Activated CD4-positive, CD25-positive, alpha-beta regulatory T cell treated with anti-CD3 and anti-CD28 coated beads, Interleukin-2, amount 50 U/mL, for 16 hours (primary cell): ENCODE measurements around the gene LGMN.
"Not testable (repeated sequence)": the region's sequence is repeated elsewhere in the genome, so short reads cannot be mapped to it uniquely, and the experiment has no call there.

ENCODE experiments used
- DNase-seq: peaks from one replicate; pipeline ENCODE4 v3.0.0-alpha.2; 2020; ENCODE audit warnings: low read depth, low spot score

LGMN gene

DNA sequence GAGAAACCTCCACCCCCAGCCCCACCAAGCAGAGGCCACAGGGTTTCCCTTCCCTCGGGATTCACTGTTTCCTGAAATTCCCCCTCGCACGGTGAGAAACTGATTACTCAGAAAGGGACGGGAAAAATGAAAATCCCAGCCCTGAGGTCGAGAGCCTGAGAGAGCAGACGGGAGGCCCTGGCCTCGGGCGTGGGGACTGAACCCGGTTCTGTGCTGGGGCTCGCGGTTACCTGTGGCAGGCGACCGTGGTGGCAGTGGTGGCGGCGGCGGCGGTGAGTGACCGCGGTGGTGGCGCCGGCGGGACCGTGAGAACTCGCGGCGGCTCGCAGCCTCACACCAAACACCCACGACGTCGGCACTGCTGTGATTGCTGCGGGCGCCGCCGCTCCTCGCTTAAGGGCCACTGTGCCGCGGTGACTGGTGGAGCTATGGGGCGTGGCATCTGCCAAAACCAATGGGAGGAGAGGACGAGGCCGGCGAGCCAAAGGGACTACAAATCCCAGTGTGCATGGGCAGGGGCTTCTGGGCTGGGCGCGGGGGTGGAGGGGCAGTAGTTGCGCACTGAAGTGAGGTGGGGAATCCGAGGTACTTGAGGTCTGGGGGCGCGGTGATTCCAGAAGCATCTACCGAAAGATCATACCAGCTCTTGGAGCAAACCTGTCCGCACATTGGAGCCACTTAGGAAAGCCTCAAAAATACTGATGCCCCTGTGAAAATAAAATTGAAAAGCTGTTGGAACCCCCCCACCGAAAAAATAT lies at the start of gene LGMN:
LGMN (minus strand) TSS at position 369 of the 758 bp plus-strand sequence. CDS start 15,841 bp downstream, outside the sequence.
- DNase-seq: peak; percentile 66

DNA sequence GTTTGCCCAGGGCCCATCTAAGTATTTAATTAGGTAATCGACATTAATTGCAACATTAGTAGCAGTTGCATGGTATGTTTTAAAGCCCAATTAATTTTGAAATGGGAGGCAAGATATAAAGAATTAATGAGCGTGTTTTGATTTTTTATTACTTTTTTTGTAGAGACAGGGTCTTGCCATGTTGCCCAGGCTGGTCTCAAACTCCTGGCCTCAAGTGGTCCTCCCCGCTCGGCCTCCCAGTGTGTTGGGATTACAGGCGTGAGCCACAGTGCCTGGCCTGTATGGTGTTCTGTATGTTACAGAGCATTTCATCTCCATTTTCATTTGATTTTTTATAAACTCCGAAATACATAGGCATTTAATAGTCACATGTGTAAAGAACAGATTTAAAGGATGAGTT lies 46.5 kb upstream of the LGMN start:
- no peak for DNase-seq

DNA sequence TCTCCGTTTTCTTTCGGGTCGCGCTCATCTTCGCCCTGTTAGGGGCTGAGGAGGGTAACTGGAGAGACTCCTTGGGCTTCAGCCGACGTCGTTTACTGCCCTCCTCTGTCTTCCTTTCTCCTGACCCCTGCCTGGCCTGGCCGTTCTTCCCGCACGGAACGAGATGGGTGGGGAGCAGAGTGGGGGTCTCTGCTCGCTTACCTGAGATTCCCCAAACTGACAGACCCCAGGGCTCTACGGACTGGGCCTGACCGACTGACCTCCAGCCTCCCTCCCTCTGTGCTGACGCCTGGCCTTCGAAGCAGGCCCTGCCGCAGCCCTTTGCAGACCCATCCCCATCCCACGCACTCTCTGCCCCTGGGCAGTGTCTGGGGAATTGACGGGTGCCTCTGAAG lies 46.1 kb upstream of the LGMN start:
- no peak for DNase-seq

DNA sequence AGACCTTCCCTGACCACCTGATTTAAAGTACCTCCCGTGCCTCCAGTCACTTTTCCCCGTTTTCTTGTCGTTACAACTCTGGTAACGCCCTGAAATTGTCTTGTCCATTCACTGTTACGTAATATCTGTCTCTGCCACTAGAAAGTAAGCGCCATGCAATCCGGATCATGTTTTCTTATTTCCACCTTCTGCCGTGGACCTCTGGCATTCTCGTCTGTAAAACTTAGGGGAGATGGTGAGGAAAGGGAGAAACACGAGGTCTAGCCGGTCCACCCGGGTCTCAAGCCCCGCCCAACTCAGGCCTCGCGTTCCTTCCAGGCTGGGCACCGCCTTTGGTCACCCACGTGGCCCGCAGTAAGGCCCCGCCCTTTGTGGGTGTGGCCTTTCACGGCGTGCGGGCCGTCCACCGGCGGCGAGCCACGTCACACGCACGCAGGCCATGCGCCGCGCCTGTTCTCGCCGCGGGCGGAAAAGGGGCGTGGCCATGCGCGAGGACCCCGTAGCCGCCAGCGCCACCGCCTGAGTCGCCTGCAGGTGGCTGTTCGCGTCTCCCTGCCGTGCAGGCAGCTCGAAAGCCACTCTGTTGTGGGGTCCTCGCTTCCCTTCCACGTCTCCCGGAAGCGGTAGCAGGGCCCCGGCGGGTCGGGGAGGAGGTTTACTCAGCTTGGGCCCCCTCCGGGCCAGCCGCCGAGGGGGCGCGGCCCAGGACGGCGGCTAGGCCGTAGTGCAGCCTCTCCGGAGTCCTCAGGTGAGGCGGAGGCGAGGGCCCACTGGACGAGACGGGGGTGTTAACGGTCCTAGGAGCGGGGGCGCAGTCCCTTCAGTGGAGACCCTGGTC lies 45.5 kb upstream of the LGMN start, which contains the start of gene GOLGA5:
GOLGA5 (plus strand) TSS at position 597 of the 838 bp plus-strand sequence. CDS start 3,133 bp downstream, outside the sequence.
- DNase-seq: peak; percentile 93

DNA sequence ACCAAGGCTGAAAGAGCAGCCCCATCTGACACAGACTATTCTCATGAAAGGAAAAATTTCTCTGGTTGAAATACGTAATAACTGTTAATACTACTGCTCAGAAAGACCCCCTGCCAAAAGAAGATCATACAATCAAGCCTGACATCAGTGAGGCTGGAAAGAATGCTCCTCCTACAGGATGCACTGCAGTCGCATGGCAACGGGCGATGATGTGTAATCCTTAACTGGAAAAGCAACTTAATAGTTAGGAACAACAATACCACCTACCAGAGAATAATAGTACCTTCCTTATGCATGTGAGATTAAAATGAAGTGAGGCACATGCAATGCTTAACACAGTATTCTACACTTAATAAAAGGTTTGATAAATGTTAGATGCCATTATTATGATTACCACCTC lies 44.5 kb upstream of the LGMN start:
- DNase-seq: no peak

DNA sequence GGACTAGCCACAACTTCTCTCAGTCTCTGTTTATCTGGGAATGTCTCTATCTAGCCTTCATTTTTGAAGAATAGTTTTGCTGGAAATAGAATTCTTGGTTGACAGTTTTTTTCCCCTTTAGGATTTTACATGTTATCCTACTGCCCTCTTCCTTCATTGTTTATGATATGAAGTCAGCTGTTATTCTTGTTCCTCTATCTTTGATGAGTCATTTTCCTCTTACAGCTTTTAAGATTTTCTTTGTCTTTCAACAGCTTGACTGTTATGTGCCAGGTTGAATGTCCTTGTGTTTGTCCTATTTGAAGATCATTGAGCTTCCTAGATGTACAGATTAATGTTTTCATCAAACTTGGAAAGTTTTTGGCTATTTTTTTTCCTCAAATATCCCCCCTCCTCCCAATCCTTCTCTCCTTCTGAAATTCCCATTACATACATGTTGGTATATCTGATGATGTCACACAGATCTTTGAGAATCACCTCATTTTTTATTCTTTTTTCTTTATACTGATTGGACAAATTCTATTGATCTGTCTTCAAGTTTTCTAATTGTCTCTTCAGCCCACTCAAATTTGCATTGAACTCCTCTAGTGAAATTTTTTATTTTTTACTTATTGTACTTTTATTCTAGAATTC lies 41.1 kb upstream of the LGMN start:
- DNase-seq: no peak

DNA sequence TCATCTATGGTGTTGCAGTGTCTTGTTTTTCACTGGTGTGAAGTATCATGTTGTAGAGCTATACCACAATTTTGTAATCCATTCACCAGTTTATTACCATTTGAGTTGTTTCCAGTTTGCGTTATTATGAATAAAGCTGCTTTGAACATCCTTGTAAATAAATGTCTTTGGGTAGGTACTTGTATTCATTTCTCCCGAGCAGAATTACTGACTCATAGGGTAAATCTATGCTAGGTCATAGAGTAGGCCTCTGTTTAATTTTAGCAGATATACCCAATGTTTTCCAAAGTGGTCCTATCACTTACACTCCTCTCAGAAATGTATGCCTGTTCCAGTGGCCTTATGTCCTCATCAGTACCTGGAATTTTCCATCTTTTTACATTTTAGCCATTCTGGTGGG lies 39.1 kb upstream of the LGMN start:
- no peak for DNase-seq

DNA sequence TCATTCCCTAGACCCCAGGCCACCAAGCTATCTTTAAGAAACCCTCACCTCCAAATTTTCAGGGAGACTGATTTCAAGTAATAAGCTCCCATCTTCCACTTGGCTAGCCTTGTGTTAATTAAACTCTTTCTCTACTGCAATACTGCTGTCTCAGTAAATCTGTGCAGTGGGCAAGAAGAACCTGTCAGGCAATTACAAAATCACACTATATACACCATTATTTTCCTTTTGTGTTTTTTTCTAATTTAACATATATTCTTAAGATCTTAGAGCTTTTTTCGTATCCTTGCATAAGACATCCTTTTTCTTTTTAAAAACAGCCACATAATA lies 38.0 kb upstream of the LGMN start:
- DNase-seq: no peak

DNA sequence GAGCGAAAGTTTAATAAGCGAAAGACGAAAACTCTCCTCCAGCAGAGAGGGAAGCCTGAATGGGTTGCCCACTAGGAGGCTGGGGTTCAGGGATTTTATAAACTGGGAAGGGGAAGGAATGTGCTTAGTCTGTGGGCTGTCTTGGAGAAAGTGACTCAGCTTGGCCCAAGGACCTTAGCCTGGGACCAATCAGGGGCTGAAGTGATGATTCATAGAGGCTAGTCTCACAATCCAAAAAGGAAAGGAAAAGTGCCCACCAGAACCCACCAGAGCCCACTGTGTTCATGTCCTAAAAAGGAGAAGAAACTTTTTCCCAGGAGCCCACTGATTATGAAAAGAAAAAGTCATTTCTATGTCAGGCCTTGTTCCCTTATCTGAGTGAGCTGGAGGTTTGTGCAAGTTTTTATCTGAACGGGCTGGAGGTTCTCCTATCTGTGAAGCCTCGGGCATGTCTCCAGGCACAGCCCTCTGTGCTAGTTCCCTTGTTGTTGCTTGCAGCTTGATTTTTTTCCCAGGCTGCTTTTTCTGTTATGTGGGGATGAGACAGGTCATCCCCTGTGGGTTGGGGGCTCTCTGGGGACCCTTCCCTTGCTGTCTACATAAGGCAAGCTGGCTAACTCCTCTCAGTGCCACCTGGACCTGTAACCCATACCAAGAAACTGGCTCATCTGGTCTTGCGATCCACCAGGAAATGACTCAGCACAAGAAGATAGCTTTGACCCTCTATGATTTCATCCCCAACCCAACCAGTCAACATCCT lies 37.4 kb upstream of the LGMN start:
- no peak for DNase-seq

DNA sequence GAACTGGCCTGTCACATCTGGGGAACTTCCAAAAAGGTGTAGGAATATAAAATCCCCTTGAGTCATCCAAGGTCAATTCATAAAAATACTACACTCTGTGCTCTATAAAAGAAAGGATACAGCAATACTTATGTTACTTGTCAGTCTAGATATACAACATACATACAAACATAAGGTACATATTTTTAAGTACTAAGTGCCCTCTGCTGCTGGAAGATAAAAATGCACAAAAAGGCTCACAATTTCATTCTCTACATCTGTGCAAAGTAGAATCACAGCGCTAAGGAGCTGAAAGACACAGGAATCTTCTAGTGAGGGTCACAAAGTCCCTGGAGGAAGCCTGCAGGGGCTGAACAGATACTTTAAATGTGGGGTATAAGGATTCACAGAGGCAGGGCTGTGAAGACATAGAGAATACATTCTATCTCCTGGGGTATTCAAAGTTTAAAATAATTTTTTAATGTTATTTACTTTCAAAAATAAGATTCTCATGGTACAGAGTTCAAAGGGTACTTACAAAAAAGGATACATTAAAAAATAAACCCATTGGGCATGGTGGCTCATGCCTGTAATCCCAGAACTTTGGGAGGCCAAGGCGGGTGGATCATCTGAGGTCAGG lies 35.5 kb upstream of the LGMN start:
- no peak for DNase-seq

DNA sequence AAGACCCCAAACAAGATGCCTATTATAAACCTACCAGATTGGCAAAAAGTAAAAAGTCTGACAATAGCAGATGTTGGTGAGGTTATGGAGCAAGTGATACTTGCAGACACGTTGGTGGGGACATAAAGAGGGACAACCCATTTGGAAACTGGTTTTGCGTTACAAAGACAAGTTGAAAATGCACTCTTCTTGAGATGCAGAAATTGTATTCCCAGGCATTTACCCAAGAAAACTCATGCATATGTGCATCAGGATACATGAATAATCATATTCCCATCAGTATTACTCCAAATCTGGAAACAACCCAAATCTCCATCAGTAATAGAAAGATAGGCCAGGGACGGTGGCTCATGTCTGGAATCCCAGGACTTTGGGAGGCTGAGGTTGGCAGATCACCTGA lies 32.9 kb upstream of the LGMN start:
- no peak for DNase-seq

DNA sequence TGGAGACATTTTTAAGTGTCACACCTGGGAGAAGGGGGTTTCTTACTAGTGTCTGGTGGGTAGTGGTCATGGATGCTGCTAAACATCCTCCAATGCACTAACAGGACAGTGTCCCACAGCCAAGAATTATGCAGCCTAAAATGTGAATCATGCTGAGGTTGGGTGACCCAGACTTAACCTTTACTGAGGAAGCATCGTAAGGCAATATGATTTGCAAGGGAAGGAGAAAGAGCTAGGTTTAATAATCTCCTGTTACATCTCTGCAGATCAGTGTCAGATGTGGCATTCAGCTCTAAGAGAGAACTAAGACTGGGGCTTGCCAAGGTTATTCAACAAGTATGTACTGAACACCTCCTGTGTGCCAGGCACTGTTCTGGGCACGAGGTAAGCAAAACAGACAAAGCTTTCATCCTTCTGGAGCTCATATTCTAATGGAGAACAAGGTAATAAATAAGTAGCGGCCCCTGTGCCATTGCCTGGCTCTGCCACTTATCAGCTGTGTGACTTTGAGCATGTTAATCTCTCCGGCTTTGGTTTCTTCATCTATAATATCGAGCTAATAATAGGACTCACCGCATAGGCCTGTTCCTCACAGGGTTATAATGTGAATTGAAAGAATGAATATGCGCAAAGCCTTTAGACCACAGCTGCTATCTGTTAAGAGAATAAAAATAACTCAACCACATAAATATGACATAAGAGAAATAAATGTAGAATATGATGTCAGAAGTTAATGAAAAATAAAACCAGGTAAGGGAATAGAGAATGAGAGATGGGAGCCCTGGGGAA lies 32.2 kb upstream of the LGMN start:
- no peak for DNase-seq

DNA sequence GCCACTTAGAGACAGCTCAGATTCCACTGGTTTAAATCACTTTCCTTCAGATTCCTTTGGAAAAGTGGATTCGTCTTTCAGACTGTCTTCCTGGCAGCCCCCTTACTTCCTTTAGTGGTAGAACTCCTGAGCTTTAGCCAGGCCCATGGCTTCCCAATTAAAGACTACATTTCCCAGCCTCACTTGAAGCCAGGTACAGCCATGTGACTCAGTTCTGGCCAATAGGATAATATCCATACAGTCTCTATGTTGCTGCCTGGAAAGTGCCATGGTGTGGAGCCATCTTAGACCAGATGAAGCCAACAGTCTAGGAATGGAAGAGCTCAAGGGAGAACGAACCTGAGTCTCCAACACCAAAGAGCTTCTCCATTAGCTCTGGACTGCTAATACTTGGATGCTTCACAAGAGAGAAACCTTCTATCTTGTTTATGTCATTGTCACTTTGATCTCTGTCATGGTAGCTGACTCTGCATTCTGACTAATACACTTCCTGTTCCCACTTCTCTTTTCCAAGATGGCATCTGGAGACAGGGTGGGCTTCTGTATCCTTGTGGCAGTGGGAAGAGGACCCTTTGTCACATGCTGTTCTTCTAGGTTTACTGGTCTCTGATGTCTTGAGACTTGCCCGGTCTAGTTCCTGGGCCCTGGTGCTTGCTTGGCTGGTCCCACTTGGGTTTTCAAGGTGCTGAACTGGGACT lies 30.6 kb upstream of the LGMN start:
- not testable (repeated sequence) for DNase-seq

DNA sequence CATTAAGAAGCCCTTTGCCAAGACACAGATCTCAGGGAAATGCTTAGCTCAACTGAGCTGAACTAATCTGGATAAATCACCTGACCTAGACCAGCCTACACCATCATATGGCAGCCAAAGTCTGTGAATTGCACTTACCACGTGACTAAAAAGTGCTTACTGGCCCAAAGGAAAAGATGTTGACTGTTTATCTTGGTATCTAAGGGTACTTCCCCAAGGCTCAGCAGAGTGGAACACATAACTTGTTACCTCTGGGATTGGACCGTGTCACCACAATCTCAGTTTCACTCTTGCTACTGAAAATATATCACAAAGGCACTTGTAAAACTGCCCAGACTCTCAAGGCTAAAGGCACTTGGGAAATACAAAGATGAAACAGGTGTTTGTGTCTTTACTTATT lies 26.9 kb upstream of the LGMN start:
- not testable (repeated sequence) for DNase-seq

DNA sequence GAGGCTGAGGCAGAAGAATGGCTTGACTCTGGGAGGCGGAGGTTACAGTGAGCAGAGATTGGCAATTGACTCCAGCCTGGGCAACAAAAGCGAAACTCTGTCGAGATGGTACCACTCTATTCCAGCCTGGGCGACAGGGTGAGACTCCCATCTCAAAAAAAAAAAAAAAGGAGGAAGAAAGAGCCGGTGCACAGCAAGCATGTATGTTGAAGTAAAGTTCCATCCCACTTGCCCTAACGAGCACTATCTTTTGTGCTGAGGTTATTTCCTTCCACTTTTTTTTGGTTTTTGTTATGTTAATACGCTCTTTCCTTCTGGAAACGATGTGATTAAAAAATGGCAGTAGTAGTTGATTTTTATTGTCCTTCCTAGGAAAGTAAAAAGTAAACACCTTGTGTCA lies 26.1 kb upstream of the LGMN start:
- no peak for DNase-seq

DNA sequence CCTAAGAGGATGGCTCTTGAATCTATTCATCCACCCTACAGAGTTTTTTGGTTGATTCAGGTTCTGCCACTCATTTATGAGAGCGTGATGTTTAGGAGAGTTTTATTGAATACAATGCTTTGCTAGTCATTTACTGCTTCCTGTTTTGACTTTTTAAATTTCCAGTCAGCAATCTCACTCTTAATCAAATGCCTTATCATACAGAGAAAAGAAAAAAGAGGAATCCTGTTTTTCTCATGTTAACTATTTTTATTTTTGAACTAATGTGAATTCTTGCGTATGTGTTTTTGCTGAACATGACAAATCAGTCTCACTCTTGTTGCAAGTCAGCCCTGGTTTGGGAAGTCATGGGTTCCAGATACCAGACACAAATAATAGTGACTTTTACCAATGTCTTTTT lies 22.1 kb upstream of the LGMN start:
- no peak for DNase-seq

DNA sequence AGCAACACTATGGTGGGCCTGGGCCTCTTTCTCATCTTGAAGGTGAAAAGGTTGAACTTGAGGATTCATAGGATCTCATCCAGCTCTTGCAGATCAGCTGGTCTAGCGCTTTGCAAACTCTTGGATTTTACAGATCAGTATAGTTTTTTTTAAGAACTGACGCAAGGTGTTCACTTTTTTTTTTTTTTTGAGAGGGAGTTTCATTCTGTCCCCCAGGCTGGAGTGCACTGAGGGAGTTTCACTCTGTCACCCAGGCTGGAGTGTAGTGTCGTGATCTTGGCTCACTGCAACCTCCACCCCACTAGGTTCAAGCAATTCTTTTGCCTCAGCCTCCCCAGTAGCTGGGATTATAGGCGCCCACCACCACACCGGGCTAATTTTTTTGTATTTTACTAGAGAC lies 20.4 kb upstream of the LGMN start:
- no peak for DNase-seq

DNA sequence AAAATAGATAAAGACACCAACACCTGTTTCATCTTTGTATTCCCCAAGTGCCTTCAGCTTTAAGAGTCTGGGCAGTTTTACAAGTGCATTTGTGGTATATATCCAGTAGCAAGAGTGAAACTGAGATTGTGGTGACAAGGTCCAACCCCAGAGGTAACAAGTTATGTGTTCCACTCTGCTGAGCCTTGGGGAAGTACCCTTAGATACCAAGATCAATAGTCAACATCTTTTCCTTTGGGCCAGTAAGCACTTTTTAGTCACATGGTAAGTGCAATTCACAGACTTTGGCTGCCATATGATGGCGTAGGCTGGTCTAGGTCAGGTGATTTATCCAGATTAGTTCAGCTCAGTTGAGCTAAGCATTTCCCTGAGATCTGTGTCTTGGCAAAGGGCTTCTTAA lies 19.8 kb upstream of the LGMN start:
- DNase-seq: not testable (repeated sequence)

DNA sequence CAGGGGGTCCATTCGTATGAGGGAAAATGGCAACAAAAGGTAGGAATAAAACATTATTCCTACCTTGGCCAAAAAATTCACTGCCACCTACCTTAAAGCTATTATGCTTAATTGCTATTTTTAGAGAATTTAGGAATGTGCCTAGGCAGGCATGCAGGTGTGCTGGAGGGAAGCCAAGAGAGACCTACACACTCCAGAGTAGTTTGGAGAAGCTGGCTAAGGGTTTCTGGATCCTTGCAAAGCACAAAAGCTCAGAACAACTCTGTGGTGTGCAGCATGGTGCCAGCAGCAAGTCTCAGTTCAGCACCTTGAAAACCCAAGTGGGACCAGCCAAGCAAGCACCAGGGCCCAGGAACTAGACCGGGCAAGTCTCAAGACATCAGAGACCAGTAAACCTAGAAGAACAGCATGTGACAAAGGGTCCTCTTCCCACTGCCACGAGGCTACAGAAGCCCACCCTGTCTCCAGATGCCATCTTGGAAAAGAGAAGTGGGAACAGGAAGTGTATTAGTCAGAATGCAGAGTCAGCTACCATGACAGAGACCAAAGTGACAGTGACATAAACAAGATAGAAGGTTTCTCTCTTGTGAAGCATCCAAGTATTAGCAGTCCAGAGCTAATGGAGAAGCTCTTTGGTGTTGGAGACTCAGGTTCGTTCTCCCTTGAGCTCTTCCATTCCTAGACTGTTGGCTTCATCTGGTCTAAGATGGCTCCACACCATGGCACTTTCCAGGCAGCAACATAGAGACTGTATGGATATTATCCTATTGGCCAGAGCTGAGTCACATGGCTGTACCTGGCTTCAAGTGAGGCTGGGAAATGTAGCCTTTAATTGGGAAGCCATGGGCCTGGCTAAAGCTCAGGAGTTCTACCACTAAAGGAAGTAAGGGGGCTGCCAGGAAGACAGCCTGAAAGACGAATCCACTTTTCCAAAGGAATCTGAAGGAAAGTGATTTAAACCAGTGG lies 15.5 kb upstream of the LGMN start:
- not testable (repeated sequence) for DNase-seq
